Suprapubic skin (tissue), 3 donors: ENCODE measurements around the gene RAB3GAP2.

ENCODE experiments used
- POLR2A ChIP-seq, 2 donors: fragments of 450-650 bp; IDR thresholded peaks; one replicate each; pipeline ENCODE4 v1.6.1; 2017; ENCODE audit warnings: antibody characterized with exemption in 2 of 2, mild to moderate bottlenecking in 2 of 2, moderate library complexity in 2 of 2
- TF ChIP-seq, protein P1 (sequence below), 2 donors: fragments of 200-600 bp in 1 of 2; fragments of 450-650 bp in 1 of 2; sonication (generic) in 1 of 2; IDR thresholded peaks; one replicate each; pipeline ENCODE4 v1.5.1; 2016 to 2019; ENCODE audit warnings: antibody characterized with exemption in 2 of 2, mild to moderate bottlenecking in 1 of 2, moderate library complexity in 1 of 2

DNA sequence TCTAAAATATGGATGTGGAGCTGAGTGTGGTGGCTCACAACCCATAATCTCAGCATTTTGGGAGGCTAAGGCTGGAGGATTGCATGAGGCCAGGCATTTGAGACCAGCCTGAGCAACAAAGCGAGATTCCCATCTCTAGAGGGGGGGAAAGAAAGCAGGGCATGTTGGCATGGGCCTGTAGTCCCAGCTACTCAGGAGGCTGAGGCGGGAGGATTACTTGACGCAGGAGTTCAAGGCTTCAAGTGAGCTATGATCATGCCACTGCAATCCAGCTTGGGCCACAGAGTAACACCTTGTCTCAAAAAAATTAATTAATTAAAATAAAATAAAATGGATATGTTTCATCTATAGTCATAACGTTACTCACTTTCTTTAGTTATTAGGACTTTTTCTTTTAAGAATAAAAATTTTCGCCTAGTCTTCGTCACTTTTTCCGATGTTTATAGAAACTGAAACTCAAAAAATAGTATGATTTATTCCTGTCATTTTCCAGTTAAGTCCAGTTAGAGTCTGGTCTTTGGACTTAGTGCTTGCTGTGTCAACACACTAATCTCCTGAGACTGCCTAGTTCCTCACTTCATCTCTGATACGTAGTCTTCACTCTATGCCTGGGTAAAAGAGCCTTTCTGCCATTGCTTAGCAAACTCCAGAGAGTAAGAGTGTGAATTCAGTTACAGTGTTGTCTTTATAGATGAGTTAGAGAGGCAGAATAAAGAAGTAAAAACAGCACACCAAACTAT, 150.3 kb downstream of the RAB3GAP2 start:
- TF ChIP-seq, protein P1, sequence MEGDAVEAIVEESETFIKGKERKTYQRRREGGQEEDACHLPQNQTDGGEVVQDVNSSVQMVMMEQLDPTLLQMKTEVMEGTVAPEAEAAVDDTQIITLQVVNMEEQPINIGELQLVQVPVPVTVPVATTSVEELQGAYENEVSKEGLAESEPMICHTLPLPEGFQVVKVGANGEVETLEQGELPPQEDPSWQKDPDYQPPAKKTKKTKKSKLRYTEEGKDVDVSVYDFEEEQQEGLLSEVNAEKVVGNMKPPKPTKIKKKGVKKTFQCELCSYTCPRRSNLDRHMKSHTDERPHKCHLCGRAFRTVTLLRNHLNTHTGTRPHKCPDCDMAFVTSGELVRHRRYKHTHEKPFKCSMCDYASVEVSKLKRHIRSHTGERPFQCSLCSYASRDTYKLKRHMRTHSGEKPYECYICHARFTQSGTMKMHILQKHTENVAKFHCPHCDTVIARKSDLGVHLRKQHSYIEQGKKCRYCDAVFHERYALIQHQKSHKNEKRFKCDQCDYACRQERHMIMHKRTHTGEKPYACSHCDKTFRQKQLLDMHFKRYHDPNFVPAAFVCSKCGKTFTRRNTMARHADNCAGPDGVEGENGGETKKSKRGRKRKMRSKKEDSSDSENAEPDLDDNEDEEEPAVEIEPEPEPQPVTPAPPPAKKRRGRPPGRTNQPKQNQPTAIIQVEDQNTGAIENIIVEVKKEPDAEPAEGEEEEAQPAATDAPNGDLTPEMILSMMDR (IDR thresholded peaks at IDR 0.05), result no peak
- TF ChIP-seq POLR2A (IDR thresholded peaks at IDR 0.05), result no peak
